Measurements from ENCODE around the gene FRMPD2.
"Not testable (repeated sequence)": the region's sequence is repeated elsewhere in the genome, so short reads cannot be mapped to it uniquely, and the experiment has no call there.

The FRMPD2 gene

GRCh38 chr10:48122618-48123017 lies 151.9 kb downstream of the FRMPD2 start:
- DNase-seq, result not testable (repeated sequence)

- DNase-seq, result not testable (repeated sequence)
These were observed 164.2 kb downstream of the FRMPD2 start for GRCh38 chr10:48110277-48110676.
